ENCODE results near the gene RAB13.

RAB13 gene

GRCh38 chr1:153932156-153933131, 53.7 kb downstream of the RAB13 start:
- FAIRE-seq, result no peak

Data from A204.1 (cell line).